Hepatocyte (in vitro differentiated cells): ENCODE measurements around the gene SLC34A1. TPM values are rescaled to one million over a fixed set of nuclear protein-coding genes. Genes with fewer than 3 reads are reported as not detected.

ENCODE experiments used
- DNase-seq: peaks from one replicate; pipeline ENCODE4 v3.0.0-alpha.2; 2016; ENCODE audit warnings: low spot score
- H2AFZ ChIP-seq: fragments of 200-600 bp; sonication (generic); 2 replicates; pipeline ENCODE4 v1.6.0; 2016; ENCODE audit warnings: antibody characterized with exemption, mild to moderate bottlenecking
- H3K27ac ChIP-seq: fragments of 200-600 bp; sonication (generic); 2 replicates; pipeline ENCODE4 v1.5.1; 2016; ENCODE audit warnings: mild to moderate bottlenecking
- H3K27me3 ChIP-seq: fragments of 200-600 bp; sonication (generic); 2 replicates; pipeline ENCODE4 v1.6.1; 2016
- H3K36me3 ChIP-seq: fragments of 200-600 bp; sonication (generic); replicated peaks from 2 replicates; pipeline ENCODE4 v1.5.1; 2016; ENCODE audit warnings: low read depth; ENCODE audit not compliant: insufficient read depth
- H3K4me1 ChIP-seq: fragments of 200-600 bp; sonication (generic); 2 replicates; pipeline ENCODE4 v1.5.1; 2016; ENCODE audit warnings: mild to moderate bottlenecking, moderate library complexity; ENCODE audit not compliant: insufficient read depth
- H3K4me2 ChIP-seq: fragments of 200-600 bp; sonication (generic); 2 replicates; pipeline ENCODE4 v1.6.0; 2016
- H3K4me3 ChIP-seq: fragments of 200-600 bp; sonication (generic); 2 replicates; pipeline ENCODE4 v1.5.1; 2016; ENCODE audit warnings: mild to moderate bottlenecking
- H3K79me2 ChIP-seq: fragments of 200-600 bp; sonication (generic); 2 replicates; pipeline ENCODE4 v1.6.0; 2017; ENCODE audit warnings: mild to moderate bottlenecking
- H3K9me2 ChIP-seq: fragments of 200-600 bp; sonication (generic); replicated peaks from 2 replicates; pipeline ENCODE4 v1.6.0; 2017; ENCODE audit warnings: mild to moderate bottlenecking; ENCODE audit not compliant: insufficient read depth
- H3K9me3 ChIP-seq: fragments of 200-600 bp; sonication (generic); 2 replicates; pipeline ENCODE4 v1.5.1; 2016; ENCODE audit warnings: low read depth, mild to moderate bottlenecking
- H4K20me1 ChIP-seq: fragments of 200-600 bp; sonication (generic); 2 replicates; pipeline ENCODE4 v1.6.0; 2016; ENCODE audit warnings: mild to moderate bottlenecking; ENCODE audit not compliant: insufficient read depth, poor library complexity, severe bottlenecking
- CTCF ChIP-seq: fragments of 200-600 bp; sonication (generic); IDR thresholded peaks from 2 replicates; pipeline ENCODE4 v1.5.1; 2016; ENCODE audit warnings: antibody characterized with exemption, mild to moderate bottlenecking; ENCODE audit not compliant: poor library complexity
- EZH2 ChIP-seq: fragments of 200-600 bp; sonication (generic); IDR thresholded peaks from 2 replicates; pipeline ENCODE4 v1.6.1; 2016; ENCODE audit warnings: antibody characterized with exemption, mild to moderate bottlenecking, borderline replicate concordance
- EZH2phosphoT487 ChIP-seq: fragments of 200-600 bp; sonication (generic); IDR thresholded peaks from one replicate; pipeline ENCODE4 v1.6.1; 2018; ENCODE audit warnings: antibody characterized with exemption, mild to moderate bottlenecking, low read depth, moderate library complexity; ENCODE audit not compliant: unreplicated experiment, severe bottlenecking
- WGBS: methylation state at CpG from one replicate; pipeline ENCODE4 v1.1.6; 2016; ENCODE audit warnings: low lambda C conversion rate; ENCODE audit errors: missing lambda C conversion rate; 5-methylcytosine and 5-hydroxymethylcytosine counted together
- polyA plus RNA-seq: library from polyadenylated mRNA; unstranded; fragments of >200 nt; fragmentation: Nextera tagmentation; extraction: Ambion mirVana; gene quantifications from 2 replicates; pipeline ENCODE4 v1.2.1, GENCODE V29; 2016
- total RNA-seq: library from RNA; depleted of rRNA; stranded (reverse); fragments of >200 nt; gene quantifications from 2 replicates; pipeline ENCODE4 v1.2.3, GENCODE V29; 2014

Gene SLC34A1
- total and polyA plus RNA-seq, 2 experiments from 2014 or later: not detected

- 6% methylated on average over 23 of the region's 42 CpGs for WGBS
- TF ChIP-seq EZH2 (no peak), EZH2phosphoT487 (no peak), CTCF (peak; percentile 71)
- H3K36me3 ChIP-seq: no peaks in the 10 kb centered on the region
- no peaks in the 10 kb centered on the region for H3K9me3 ChIP-seq
- no peaks in the 10 kb centered on the region for H3K27me3 ChIP-seq
- H3K9me2 ChIP-seq: no peaks in the 10 kb centered on the region
- peak overlapping the region; percentile 89 for H3K4me2 ChIP-seq
- DNase-seq: peak; percentile 97
- H3K79me2 ChIP-seq: peaks cover 5% of the 10 kb centered on the region
- H2AFZ ChIP-seq: no peak overlapping the region
- peak overlapping the region; percentile 70 for H3K4me3 ChIP-seq
- H4K20me1 ChIP-seq: no peaks in the 10 kb centered on the region
- H3K27ac ChIP-seq: peak overlapping the region; percentile 73
- H3K4me1 ChIP-seq: peaks cover 15% of the 10 kb centered on the region
These were observed 13.6 kb upstream of the SLC34A1 start for GRCh38 chr5:177370488-177371119.

- Histone ChIP-seq H3K9me3 (no peaks in the 10 kb centered on the region), H3K27me3 (no peaks in the 10 kb centered on the region), H4K20me1 (no peaks in the 10 kb centered on the region), H3K9me2 (no peaks in the 10 kb centered on the region), H3K4me1 (peaks cover 7% of the 10 kb centered on the region), H3K4me3 (peak overlapping the region; percentile 70), H3K4me2 (peak overlapping the region; percentile 89), H3K27ac (peak overlapping the region; percentile 73), H3K79me2 (peaks cover 5% of the 10 kb centered on the region), H3K36me3 (no peaks in the 10 kb centered on the region), H2AFZ (peak overlapping the region; percentile 82)
- DNase-seq: no peak
- 57% methylated on average over 19 of the region's 26 CpGs for WGBS
- no peak for TF ChIP-seq CTCF
- TF ChIP-seq EZH2phosphoT487: no peak
- no peak for TF ChIP-seq EZH2
These were observed 12.9 kb upstream of the SLC34A1 start for GRCh38 chr5:177371120-177372033.

GRCh38 chr5:177372034-177372896, 12.0 kb upstream of the SLC34A1 start:
- Histone ChIP-seq H3K9me3 (no peaks in the 10 kb centered on the region), H3K27ac (no peak overlapping the region), H3K4me1 (peaks cover 6% of the 10 kb centered on the region), H2AFZ (no peak overlapping the region), H3K27me3 (no peaks in the 10 kb centered on the region), H4K20me1 (no peaks in the 10 kb centered on the region), H3K9me2 (no peaks in the 10 kb centered on the region), H3K4me3 (no peak overlapping the region), H3K4me2 (peak overlapping the region; percentile 89), H3K79me2 (peaks cover 5% of the 10 kb centered on the region), H3K36me3 (no peaks in the 10 kb centered on the region)
- no peak for TF ChIP-seq EZH2phosphoT487
- TF ChIP-seq CTCF: no peak
- TF ChIP-seq EZH2: no peak
- WGBS: 95% methylated on average over 12 of the region's 12 CpGs
- no peak for DNase-seq
